Measurements from ENCODE around the gene TFF2.
A peak's percentile ranks its signal among the peaks of the same experiment; 100 is the strongest.

The TFF2 gene

GRCh38 chr21:42384156-42384945 lies 33.6 kb upstream of the TFF2 start:
- no peak for DNase-seq (ENCODE audit: low read depth)

GRCh38 chr21:42383331-42383730 lies 32.5 kb upstream of the TFF2 start:
- no peak for DNase-seq (ENCODE audit: low read depth)

- DNase-seq (ENCODE audit: low read depth), result no peak
Observed at GRCh38 chr21:42382915-42383314, 32.1 kb upstream of the TFF2 start.

- no peak for DNase-seq (ENCODE audit: low read depth)
Observed at GRCh38 chr21:42381347-42381984, 30.7 kb upstream of the TFF2 start.

- DNase-seq (ENCODE audit: low read depth), result no peak
Observed at GRCh38 chr21:42379426-42380215, 28.8 kb upstream of the TFF2 start.

GRCh38 chr21:42378418-42378817 lies 27.6 kb upstream of the TFF2 start:
- no peak for DNase-seq (ENCODE audit: low read depth)

- no peak for DNase-seq (ENCODE audit: low read depth)
Observed at GRCh38 chr21:42377951-42378340, 27.2 kb upstream of the TFF2 start.

GRCh38 chr21:42377211-42377950 lies 26.6 kb upstream of the TFF2 start:
- DNase-seq (ENCODE audit: low read depth), result no peak

GRCh38 chr21:42376338-42376982 lies 25.7 kb upstream of the TFF2 start:
- no peak for DNase-seq (ENCODE audit: low read depth)

GRCh38 chr21:42375966-42376337 lies 25.2 kb upstream of the TFF2 start:
- no peak for DNase-seq (ENCODE audit: low read depth)

- DNase-seq (ENCODE audit: low read depth), result no peak
Observed at GRCh38 chr21:42375506-42375905, 24.7 kb upstream of the TFF2 start.

GRCh38 chr21:42374864-42375499 lies 24.2 kb upstream of the TFF2 start:
- DNase-seq (ENCODE audit: low read depth), result no peak

- no peak for DNase-seq (ENCODE audit: low read depth)
Observed at GRCh38 chr21:42374457-42374856, 23.7 kb upstream of the TFF2 start.

- DNase-seq (ENCODE audit: low read depth), result no peak
Observed at GRCh38 chr21:42373908-42374455, 23.2 kb upstream of the TFF2 start.

GRCh38 chr21:42373196-42373907 lies 22.6 kb upstream of the TFF2 start:
- peak; percentile 10 for DNase-seq (ENCODE audit: low read depth)

- DNase-seq (ENCODE audit: low read depth), result no peak
Observed at GRCh38 chr21:42370894-42371654, 20.3 kb upstream of the TFF2 start.

- DNase-seq (ENCODE audit: low read depth), result no peak
Observed at GRCh38 chr21:42369821-42370220, 19.0 kb upstream of the TFF2 start.

GRCh38 chr21:42367367-42368165 lies 16.8 kb upstream of the TFF2 start:
- no peak for DNase-seq (ENCODE audit: low read depth)

All from stimulated activated CD8-positive, alpha-beta memory T cell treated with anti-CD3 and anti-CD28 coated beads, Interleukin-12 subunit alpha, Interleukin-12 subunit beta, amount 100 ng/mL, for 4 hours (primary cell).